GM18517 (cell line): ENCODE measurements around the gene RAC3.
"Not testable (repeated sequence)": the region's sequence is repeated elsewhere in the genome, so short reads cannot be mapped to it uniquely, and the experiment has no call there.

Experiments used
- ATAC-seq: cut with Tn5 transposase; IDR thresholded peaks from one replicate; pipeline ENCODE4 v1.9.1; 2021; ENCODE audit warnings: mild to moderate bottlenecking, moderate library complexity; ENCODE audit not compliant: unreplicated experiment

Gene RAC3

GRCh38 chr17:82037889-82038195 lies 6.4 kb downstream of the RAC3 start:
- ATAC-seq = no peak

GRCh38 chr17:82038796-82039409 lies 7.4 kb downstream of the RAC3 start:
- ATAC-seq = not testable (repeated sequence)

GRCh38 chr17:82039695-82040299 lies 8.3 kb downstream of the RAC3 start:
- ATAC-seq = no peak

- ATAC-seq = no peak
Measured at GRCh38 chr17:82041144-82041814, 9.8 kb downstream of the RAC3 start.

GRCh38 chr17:82042649-82043048 lies 11.2 kb downstream of the RAC3 start:
- ATAC-seq = no peak

GRCh38 chr17:82043507-82043906 lies 12.0 kb downstream of the RAC3 start:
- ATAC-seq = no peak

- no peak for ATAC-seq
Measured at GRCh38 chr17:82045936-82046484, 14.5 kb downstream of the RAC3 start.

GRCh38 chr17:82046903-82047302 lies 15.4 kb downstream of the RAC3 start:
- ATAC-seq = no peak

GRCh38 chr17:82047379-82047778 lies 15.9 kb downstream of the RAC3 start:
- no peak for ATAC-seq

GRCh38 chr17:82047914-82048570 lies 16.6 kb downstream of the RAC3 start:
- no peak for ATAC-seq

GRCh38 chr17:82048571-82048971 lies 17.1 kb downstream of the RAC3 start:
- no peak for ATAC-seq

- no peak for ATAC-seq
Measured at GRCh38 chr17:82049106-82049505, 17.6 kb downstream of the RAC3 start.

GRCh38 chr17:82049521-82049971 lies 18.1 kb downstream of the RAC3 start:
- no peak for ATAC-seq

GRCh38 chr17:82050152-82050760 lies 18.8 kb downstream of the RAC3 start:
- ATAC-seq = no peak

- ATAC-seq = no peak
Measured at GRCh38 chr17:82050761-82051641, 19.5 kb downstream of the RAC3 start.

- no peak for ATAC-seq
Measured at GRCh38 chr17:82051776-82052637, 20.5 kb downstream of the RAC3 start, which contains the start of the genes GPS1 and RFNG. Gene GPS1, plus strand, starts transcription at chr17:82051898. Its CDS starts 34 bp downstream, at chr17:82051932. Gene RFNG, minus strand, starts transcription at chr17:82051811. Its CDS starts 45 bp downstream, at chr17:82051766.

GRCh38 chr17:82052638-82053059 lies 21.2 kb downstream of the RAC3 start:
- no peak for ATAC-seq

- ATAC-seq = no peak
Measured at GRCh38 chr17:82053130-82053529, 21.7 kb downstream of the RAC3 start.
